Activated naive CD4-positive, alpha-beta T cell treated with anti-CD3 and anti-CD28 coated beads, Interleukin-2, amount 50 U/mL, for 72 hours (primary cell): Measurements from ENCODE around the gene EFCAB14. TPM values are rescaled to one million over a fixed set of nuclear protein-coding genes. Genes with fewer than 3 reads are reported as not detected.

Experiments used
- total RNA-seq, 2 donors: library from RNA; stranded (reverse); gene quantifications; one replicate each; pipeline ENCODE4 v1.2.3, GENCODE V29; 2022

EFCAB14 gene
- total RNA-seq, 2 donors from 2014 or later = 41.4 to 45.1 TPM

Other genes starting within 250 kb of the EFCAB14 start
- under 1 TPM; 0.09 to 0.54 TPM for gene DMBX1, start 229.3 kb downstream of the EFCAB14 start, total RNA-seq
- gene KNCN, start 167.5 kb downstream of the EFCAB14 start, total RNA-seq = not detected
- gene MKNK1, start 114.8 kb downstream of the EFCAB14 start, total RNA-seq = 10 to 100 TPM; 37.3 to 48.7 TPM
- gene MOB3C, start 102.3 kb downstream of the EFCAB14 start, total RNA-seq = 10 to 100 TPM; 11.1 to 12.8 TPM
- 10 to 100 TPM; 36.2 to 50.2 TPM for gene ATPAF1, start 50.8 kb downstream of the EFCAB14 start, total RNA-seq
- under 1 TPM in 1 of 2 donors, not detected in 1; 0.55 TPM for gene TEX38, start 47.3 kb downstream of the EFCAB14 start, total RNA-seq
- gene CYP4B1, start 79.9 kb upstream of the EFCAB14 start, total RNA-seq = not detected
- gene CYP4A11, start 222.4 kb upstream of the EFCAB14 start, total RNA-seq = not detected